Measurements from ENCODE around the gene MAZ.

- no peak for TF ChIP-seq CTCF (IDR thresholded peaks at IDR 0.05)
- TF ChIP-seq SIN3A (IDR thresholded peaks at IDR 0.05; ENCODE audit: borderline replicate concordance, insufficient read depth, low read depth, low read length) = no peak
- TF ChIP-seq, protein P1, sequence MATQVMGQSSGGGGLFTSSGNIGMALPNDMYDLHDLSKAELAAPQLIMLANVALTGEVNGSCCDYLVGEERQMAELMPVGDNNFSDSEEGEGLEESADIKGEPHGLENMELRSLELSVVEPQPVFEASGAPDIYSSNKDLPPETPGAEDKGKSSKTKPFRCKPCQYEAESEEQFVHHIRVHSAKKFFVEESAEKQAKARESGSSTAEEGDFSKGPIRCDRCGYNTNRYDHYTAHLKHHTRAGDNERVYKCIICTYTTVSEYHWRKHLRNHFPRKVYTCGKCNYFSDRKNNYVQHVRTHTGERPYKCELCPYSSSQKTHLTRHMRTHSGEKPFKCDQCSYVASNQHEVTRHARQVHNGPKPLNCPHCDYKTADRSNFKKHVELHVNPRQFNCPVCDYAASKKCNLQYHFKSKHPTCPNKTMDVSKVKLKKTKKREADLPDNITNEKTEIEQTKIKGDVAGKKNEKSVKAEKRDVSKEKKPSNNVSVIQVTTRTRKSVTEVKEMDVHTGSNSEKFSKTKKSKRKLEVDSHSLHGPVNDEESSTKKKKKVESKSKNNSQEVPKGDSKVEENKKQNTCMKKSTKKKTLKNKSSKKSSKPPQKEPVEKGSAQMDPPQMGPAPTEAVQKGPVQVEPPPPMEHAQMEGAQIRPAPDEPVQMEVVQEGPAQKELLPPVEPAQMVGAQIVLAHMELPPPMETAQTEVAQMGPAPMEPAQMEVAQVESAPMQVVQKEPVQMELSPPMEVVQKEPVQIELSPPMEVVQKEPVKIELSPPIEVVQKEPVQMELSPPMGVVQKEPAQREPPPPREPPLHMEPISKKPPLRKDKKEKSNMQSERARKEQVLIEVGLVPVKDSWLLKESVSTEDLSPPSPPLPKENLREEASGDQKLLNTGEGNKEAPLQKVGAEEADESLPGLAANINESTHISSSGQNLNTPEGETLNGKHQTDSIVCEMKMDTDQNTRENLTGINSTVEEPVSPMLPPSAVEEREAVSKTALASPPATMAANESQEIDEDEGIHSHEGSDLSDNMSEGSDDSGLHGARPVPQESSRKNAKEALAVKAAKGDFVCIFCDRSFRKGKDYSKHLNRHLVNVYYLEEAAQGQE (IDR thresholded peaks at IDR 0.05; ENCODE audit: insufficient read depth in 1 of 2, low read depth in 2 of 2, low read length in 1 of 2) = no peak
- no peak for TF ChIP-seq POLR2AphosphoS5 (IDR thresholded peaks at IDR 0.05; ENCODE audit: low read depth, low read length)
- no peak for TF ChIP-seq TCF7L2 (IDR thresholded peaks at IDR 0.05; ENCODE audit: low read depth, low read length)
Measured at GRCh38 chr16:29860218-29860617, 53.9 kb downstream of the MAZ start.
